ENCODE measurements around the gene SIPA1L3.

DNA sequence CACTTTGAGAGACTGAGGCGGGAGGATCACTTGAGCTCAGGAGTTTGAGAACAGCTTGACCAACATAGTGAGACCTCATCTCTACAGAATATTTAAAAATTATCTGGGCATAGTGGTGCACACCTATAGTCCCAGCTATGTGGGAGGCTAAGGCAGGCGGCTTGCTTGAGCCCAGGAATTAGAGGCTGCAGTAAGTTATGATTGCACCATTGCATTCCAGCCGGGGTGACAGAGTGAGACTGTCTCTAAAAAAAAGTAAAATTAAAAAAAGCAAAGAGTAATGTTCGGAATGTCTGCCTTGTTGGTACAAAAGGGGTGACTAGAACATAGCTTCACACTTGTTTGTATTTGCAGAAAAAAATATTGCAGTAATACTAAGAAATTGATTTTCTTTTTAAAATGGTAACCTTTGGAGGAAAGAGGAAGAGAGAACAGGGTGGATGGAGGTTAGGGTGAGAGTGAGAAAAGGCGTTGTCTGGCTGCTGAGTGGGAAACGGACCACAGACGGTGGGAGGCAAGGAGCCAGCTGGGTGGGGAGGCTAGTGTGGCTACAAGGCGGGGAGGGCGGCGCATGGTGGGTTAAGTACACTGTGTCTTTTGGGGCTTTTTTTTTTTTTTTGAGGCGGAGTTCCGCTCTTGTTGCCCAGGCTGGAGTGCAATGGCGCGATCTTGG, 339.0 kb downstream of the SIPA1L3 start:
- TF ChIP-seq, protein P1, sequence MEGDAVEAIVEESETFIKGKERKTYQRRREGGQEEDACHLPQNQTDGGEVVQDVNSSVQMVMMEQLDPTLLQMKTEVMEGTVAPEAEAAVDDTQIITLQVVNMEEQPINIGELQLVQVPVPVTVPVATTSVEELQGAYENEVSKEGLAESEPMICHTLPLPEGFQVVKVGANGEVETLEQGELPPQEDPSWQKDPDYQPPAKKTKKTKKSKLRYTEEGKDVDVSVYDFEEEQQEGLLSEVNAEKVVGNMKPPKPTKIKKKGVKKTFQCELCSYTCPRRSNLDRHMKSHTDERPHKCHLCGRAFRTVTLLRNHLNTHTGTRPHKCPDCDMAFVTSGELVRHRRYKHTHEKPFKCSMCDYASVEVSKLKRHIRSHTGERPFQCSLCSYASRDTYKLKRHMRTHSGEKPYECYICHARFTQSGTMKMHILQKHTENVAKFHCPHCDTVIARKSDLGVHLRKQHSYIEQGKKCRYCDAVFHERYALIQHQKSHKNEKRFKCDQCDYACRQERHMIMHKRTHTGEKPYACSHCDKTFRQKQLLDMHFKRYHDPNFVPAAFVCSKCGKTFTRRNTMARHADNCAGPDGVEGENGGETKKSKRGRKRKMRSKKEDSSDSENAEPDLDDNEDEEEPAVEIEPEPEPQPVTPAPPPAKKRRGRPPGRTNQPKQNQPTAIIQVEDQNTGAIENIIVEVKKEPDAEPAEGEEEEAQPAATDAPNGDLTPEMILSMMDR (IDR thresholded peaks at IDR 0.05): no peak
- TF ChIP-seq, protein P2, sequence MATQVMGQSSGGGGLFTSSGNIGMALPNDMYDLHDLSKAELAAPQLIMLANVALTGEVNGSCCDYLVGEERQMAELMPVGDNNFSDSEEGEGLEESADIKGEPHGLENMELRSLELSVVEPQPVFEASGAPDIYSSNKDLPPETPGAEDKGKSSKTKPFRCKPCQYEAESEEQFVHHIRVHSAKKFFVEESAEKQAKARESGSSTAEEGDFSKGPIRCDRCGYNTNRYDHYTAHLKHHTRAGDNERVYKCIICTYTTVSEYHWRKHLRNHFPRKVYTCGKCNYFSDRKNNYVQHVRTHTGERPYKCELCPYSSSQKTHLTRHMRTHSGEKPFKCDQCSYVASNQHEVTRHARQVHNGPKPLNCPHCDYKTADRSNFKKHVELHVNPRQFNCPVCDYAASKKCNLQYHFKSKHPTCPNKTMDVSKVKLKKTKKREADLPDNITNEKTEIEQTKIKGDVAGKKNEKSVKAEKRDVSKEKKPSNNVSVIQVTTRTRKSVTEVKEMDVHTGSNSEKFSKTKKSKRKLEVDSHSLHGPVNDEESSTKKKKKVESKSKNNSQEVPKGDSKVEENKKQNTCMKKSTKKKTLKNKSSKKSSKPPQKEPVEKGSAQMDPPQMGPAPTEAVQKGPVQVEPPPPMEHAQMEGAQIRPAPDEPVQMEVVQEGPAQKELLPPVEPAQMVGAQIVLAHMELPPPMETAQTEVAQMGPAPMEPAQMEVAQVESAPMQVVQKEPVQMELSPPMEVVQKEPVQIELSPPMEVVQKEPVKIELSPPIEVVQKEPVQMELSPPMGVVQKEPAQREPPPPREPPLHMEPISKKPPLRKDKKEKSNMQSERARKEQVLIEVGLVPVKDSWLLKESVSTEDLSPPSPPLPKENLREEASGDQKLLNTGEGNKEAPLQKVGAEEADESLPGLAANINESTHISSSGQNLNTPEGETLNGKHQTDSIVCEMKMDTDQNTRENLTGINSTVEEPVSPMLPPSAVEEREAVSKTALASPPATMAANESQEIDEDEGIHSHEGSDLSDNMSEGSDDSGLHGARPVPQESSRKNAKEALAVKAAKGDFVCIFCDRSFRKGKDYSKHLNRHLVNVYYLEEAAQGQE (IDR thresholded peaks at IDR 0.05; ENCODE audit: low read depth, low read length): no peak
- no peak for TF ChIP-seq SIN3A (IDR thresholded peaks at IDR 0.05; ENCODE audit: borderline replicate concordance, low read depth, low read length)
- no peak for TF ChIP-seq POLR2AphosphoS5 (IDR thresholded peaks at IDR 0.05; ENCODE audit: low read depth, low read length)
- TF ChIP-seq CHD2 (IDR thresholded peaks at IDR 0.05; ENCODE audit: low read length, partially characterized antibody): no peak

Measured in SK-N-SH (cell line).